Liver (tissue), 2 donors: Measurements from ENCODE around the gene SEMA3E.
"Not testable (repeated sequence)": the region's sequence is repeated elsewhere in the genome, so short reads cannot be mapped to it uniquely, and the experiment has no call there.

Experiments
- CTCF ChIP-seq: fragments of 150-350 bp; IDR thresholded peaks from 2 replicates; pipeline ENCODE4 v1.5.1; 2017; ENCODE audit warnings: improper control_type of control experiment, low read depth, low read length; ENCODE audit not compliant: missing input control
- ZBTB33 ChIP-seq: IDR thresholded peaks from 2 replicates; pipeline ENCODE4 v1.6.1; 2016; ENCODE audit warnings: antibody characterized with exemption
- donor health status: healthy.

DNA sequence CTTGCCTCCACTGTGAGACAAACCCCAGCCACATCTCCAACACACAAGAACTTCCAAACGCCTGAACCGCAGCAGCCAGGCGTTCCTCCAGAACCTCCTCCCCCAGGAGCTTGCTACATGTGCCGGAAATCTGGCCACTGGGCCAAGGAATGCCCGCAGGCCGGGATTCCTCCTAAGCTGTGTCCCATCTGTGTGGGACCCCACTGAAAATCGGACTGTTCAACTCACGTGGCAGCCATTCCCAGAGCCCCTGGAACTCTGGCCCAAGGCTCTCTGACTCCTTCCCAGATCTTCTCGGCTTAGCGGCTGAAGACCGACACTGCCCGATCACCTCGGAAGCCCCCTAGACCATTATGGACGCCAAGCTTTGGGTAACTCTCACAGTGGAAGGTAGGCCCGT is 187.1 kb downstream of the SEMA3E start:
- not testable (repeated sequence) for TF ChIP-seq CTCF, ZBTB33
